ENCODE results near the gene CASZ1.

CASZ1 gene

GRCh38 chr1:10665930-10666850, 130.3 kb downstream of the CASZ1 start:
- no peak for DNase-seq

DNA sequence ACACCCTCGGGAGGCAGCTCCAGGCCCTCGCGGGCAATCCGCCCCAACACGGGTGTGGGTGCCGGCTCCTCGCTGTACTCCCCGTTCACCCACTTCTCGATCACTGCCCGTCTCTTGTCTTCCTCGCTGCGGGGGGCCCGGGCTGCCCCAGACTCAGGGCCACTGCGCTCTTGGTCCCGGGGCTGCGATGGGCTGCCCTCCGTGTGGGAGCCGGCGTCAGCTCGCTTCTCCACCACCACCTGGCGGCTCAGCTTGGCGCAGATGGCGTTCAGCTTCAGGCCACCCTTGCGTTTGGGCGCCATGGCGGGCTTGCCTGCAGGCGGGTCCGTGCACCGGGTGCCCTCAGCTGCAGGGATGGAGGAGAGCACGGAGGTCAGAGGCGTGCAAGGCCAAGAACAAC, 131.2 kb downstream of the CASZ1 start:
- no peak for DNase-seq

GRCh38 chr1:10664251-10664650, 132.2 kb downstream of the CASZ1 start:
- no peak for DNase-seq

- no peak for DNase-seq
Observed at GRCh38 chr1:10663678-10664035, 132.8 kb downstream of the CASZ1 start.

- DNase-seq = no peak
Observed at GRCh38 chr1:10662824-10663677, 133.4 kb downstream of the CASZ1 start.

DNA sequence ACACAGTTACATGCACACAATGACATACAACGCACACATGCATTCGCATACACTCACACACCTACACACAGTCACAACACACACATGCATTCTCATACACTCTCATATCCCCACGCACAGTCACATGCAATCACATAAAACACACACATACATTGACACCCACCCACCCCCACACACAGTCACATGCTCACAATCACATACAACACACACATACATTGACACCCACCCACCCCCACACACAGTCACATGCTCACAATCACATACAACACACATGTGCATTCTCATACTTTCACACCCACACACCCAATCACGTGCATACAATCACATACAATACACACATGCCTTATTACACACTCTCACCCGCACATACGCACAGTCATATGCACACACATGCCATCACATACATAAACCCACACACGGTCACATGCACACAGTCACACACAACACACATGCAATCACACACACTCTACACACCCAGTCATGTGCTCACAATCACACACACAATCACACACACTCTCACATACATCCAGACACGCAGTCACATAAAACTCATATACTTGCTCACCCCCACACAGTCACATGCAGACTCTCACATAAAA, 134.3 kb downstream of the CASZ1 start:
- no peak for DNase-seq

GRCh38 chr1:10661453-10661852, 135.0 kb downstream of the CASZ1 start:
- DNase-seq = no peak

- no peak for DNase-seq
Observed at GRCh38 chr1:10659646-10660540, 136.6 kb downstream of the CASZ1 start.

- no peak for DNase-seq
Observed at GRCh38 chr1:10659218-10659617, 137.2 kb downstream of the CASZ1 start.

DNA sequence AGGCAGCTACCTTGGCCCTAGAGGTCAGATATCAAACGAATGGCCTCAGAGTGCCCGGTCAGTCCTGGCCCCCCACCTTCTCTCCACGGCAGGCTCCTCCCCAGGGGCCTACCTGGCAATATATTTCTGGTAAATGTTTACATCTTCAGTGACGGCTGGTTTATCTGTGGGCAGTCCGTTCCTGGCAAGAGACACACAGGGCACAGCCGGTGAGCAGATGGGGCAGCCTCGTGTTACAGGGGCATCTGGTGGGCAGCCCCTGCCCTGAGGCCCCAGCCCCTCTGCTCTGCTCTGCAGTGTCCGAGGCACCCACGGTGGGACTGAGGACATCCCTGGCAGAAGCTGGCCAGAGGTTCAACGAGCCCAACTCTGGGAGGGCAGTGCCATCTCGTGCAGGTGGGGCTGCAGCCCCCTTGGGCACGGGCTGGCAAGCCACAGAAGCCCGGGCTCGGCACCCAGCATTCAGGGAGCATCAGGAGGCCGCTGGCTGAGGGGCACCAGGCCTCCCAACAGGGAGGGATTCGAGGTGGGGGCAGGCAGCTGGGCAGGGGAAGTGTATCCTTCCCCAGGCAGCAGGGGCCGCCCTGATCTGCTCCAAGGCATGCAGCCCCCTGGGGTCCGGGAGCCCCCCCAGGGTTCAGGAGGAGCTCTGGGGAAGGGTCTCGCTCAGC, 137.9 kb downstream of the CASZ1 start:
- DNase-seq = no peak

- no peak for DNase-seq
Observed at GRCh38 chr1:10657088-10657847, 139.2 kb downstream of the CASZ1 start.

GRCh38 chr1:10656431-10656830, 140.0 kb downstream of the CASZ1 start:
- DNase-seq = no peak

DNA sequence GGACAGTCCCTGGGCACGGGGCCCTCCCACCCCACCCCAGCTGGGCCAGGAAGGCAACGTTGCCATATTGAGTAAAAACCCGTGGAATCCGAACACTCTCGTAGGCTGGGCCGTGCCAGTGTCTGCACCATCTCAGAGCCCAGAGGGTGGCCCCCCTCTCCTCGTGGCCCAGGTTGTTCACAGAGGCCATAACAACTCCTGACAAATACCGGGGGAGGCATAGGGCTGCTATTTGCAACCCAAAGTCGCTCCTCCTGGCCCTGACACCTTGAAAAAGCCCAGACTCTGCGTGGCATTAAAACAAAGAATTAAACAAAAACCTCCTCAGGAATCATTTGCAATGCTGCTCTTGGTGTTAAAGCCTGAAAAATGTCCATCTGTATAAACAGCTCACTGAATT, 141.4 kb downstream of the CASZ1 start:
- DNase-seq = no peak

GRCh38 chr1:10653370-10654125, 142.9 kb downstream of the CASZ1 start:
- DNase-seq = no peak

GRCh38 chr1:10652626-10653025, 143.8 kb downstream of the CASZ1 start:
- DNase-seq = no peak

- no peak for DNase-seq
Observed at GRCh38 chr1:10651793-10652192, 144.7 kb downstream of the CASZ1 start.

GRCh38 chr1:10651389-10651766, 145.1 kb downstream of the CASZ1 start:
- DNase-seq = no peak

DNA sequence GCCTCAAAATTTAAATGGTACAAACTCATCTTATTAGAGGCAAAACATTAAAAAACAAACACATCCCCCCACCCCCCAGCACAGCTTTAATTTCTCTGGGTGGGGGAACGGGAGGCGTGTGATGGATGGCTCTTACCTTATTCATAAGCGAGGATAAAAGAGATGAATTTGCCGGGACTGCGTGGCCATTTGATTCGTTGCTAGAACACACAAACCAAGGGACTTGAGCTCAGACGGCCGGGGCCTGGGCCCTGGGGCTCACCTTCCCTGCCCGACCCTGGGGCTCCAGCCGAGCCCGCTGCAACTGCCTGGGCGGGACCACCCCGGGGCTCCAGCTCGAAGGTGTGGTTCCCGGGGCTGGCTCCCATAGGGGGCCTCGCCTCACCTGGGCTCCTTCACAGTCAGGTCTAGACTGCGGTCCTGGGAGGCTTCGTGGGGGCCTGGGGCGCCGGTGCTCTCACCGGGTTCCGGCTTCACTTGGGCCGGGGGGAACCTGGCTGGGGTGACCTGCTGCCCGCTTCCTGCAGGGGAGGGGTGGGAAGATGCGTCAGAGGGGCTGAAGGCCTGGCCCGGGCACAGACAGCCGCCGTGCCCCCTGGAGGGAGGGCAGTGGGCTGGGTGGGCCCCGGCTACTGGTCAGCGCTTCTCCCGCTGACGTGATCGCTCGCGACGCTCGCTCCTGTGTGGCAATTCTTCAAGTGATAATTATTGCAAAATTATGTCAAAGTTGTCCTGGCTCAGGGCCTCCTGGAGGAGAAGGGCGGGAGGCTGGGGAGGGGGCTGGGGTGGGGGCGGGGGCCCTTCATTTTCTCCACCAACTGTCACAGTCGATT, 145.7 kb downstream of the CASZ1 start:
- no peak for DNase-seq

DNA sequence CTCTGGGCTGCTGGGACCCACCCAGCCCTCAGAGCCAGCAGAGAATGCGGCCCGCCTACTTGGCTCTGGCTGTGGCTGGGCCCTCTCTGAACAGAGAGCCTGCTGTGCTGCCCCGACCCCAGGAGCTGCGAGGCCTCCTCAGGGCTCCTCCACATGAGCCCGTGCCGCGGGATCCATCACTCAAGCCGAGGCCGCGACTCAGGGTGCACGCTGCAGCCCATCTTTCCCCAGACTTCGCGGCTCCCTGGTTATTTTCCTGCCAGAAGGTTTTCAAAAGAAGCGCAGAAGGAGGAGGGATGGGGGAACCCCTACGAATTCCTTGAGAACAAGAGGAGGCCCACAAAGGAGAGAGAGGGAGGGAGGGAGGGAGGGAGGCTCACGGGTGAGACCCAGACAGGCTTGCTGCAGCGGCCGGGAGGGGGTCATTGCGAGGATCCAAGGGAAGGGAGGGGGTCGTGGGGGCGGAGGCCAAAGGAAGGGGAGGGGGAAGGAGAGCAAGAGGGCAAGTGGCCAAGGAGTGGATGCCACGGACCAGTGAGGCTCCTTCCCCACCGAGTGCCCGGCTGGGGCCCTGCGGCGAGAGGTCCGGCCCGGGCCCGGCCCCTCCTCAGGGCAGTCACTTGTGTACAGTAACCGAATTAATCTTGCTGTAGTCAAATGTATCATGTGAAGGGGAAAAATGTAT, 146.8 kb downstream of the CASZ1 start:
- no peak for DNase-seq
